ENCODE results near the gene ABCG8.

The ABCG8 gene

GRCh38 chr2:43812947-43813346 is 25.8 kb upstream of the ABCG8 start:
- no peak overlapping the region for H3K27ac ChIP-seq
- TF ChIP-seq, protein P1, sequence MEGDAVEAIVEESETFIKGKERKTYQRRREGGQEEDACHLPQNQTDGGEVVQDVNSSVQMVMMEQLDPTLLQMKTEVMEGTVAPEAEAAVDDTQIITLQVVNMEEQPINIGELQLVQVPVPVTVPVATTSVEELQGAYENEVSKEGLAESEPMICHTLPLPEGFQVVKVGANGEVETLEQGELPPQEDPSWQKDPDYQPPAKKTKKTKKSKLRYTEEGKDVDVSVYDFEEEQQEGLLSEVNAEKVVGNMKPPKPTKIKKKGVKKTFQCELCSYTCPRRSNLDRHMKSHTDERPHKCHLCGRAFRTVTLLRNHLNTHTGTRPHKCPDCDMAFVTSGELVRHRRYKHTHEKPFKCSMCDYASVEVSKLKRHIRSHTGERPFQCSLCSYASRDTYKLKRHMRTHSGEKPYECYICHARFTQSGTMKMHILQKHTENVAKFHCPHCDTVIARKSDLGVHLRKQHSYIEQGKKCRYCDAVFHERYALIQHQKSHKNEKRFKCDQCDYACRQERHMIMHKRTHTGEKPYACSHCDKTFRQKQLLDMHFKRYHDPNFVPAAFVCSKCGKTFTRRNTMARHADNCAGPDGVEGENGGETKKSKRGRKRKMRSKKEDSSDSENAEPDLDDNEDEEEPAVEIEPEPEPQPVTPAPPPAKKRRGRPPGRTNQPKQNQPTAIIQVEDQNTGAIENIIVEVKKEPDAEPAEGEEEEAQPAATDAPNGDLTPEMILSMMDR (conservative IDR thresholded peaks at IDR 0.05) = no peak
- TF ChIP-seq ZFX (IDR thresholded peaks at IDR 0.05) = no peak

- H3K27ac ChIP-seq = no peak overlapping the region
- TF ChIP-seq, protein P1 (conservative IDR thresholded peaks at IDR 0.05) = no peak
- TF ChIP-seq ZFX (IDR thresholded peaks at IDR 0.05) = no peak
Observed at GRCh38 chr2:43814711-43815110, 24.1 kb upstream of the ABCG8 start.

DNA sequence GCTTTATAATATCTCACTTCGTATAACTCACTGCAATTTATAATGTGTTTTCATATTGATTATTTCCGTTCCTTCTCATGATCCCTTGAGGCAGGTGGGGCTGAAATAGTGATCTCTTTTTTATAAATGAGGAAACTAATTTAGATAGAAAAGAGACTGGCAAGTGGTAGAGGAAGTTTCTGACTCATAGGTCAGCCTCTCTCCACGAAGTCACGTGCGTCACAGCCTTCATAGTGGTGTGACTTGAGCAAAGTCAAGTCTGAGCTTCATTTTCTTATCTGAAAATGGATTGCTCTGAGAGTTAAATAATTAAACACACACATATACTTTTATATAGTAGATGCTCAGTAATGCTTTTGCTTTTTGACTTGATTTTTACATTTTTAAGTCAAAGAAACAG is 20.0 kb upstream of the ABCG8 start:
- H3K27ac ChIP-seq = no peak overlapping the region
- TF ChIP-seq, protein P1 (conservative IDR thresholded peaks at IDR 0.05) = no peak
- no peak for TF ChIP-seq ZFX (IDR thresholded peaks at IDR 0.05)

GRCh38 chr2:43819491-43820163 is 19.1 kb upstream of the ABCG8 start:
- no peak overlapping the region for H3K27ac ChIP-seq

DNA sequence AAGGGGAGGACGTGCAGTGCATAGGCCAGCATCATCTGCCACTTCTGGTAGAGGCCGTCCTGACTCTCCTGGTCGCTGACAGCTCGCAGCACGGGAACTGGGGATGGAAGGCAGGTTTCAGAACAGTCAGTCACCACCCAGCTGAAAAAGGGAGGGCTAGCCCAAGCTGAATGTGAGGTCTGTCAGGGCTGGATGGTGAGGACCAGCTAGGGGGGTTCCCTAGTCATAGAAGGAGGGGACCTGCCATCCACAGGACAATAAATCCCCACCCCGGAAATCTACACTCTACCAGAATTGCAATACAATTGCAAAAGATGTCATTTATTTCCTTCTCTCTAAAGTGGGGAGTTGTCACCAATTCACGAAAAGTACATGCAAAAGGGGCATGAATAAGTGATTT is 15.9 kb upstream of the ABCG8 start:
- no peak for TF ChIP-seq ZFX (IDR thresholded peaks at IDR 0.05)
- TF ChIP-seq, protein P1 (conservative IDR thresholded peaks at IDR 0.05) = no peak
- no peak overlapping the region for H3K27ac ChIP-seq

More at GRCh38 chr2:43819491-43820163, 19.1 kb upstream of the ABCG8 start:
- TF ChIP-seq, protein P1 (conservative IDR thresholded peaks at IDR 0.05) = no peak
- TF ChIP-seq ZFX (IDR thresholded peaks at IDR 0.05) = no peak

- TF ChIP-seq ZFX (IDR thresholded peaks at IDR 0.05) = no peak
- TF ChIP-seq, protein P1 (conservative IDR thresholded peaks at IDR 0.05) = no peak
- no peak overlapping the region for H3K27ac ChIP-seq
Observed at GRCh38 chr2:43823751-43824150, 15.0 kb upstream of the ABCG8 start.

- H3K27ac ChIP-seq = no peak overlapping the region
- no peak for TF ChIP-seq ZFX (IDR thresholded peaks at IDR 0.05)
- TF ChIP-seq, protein P1 (conservative IDR thresholded peaks at IDR 0.05) = no peak
Observed at GRCh38 chr2:43824512-43824911, 14.3 kb upstream of the ABCG8 start.

Measured in C4-2B (cell line).